GM23338 (cell line): ENCODE results near the gene HACD2. TPM values are rescaled to one million over a fixed set of nuclear protein-coding genes. Genes with fewer than 3 reads are reported as not detected.

Experiments used
- ATAC-seq: fragments of 200-7000 bp; cut with Tn5 transposase; 3 replicates; pipeline ENCODE4 v1.9.1; 2020
- DNase-seq: peaks from one replicate; pipeline ENCODE4 v3.0.0-alpha.2; 2015; ENCODE audit warnings: low spot score
- H2AFZ ChIP-seq: fragments of 200-600 bp; sonication (generic); 2 replicates; pipeline ENCODE4 v1.8.0; 2016; ENCODE audit warnings: antibody characterized with exemption, mild to moderate bottlenecking, moderate library complexity
- H3F3A ChIP-seq: fragments of 200-600 bp; sonication (generic); replicated peaks from 2 replicates; pipeline ENCODE4 v1.8.0; 2017; ENCODE audit warnings: antibody characterized with exemption, mixed run types, low read depth
- H3K27ac ChIP-seq: fragments of 200-600 bp; sonication (generic); 2 replicates; pipeline ENCODE4 v1.6.1; 2016; ENCODE audit warnings: low read depth
- H3K27me3 ChIP-seq: fragments of 200-600 bp; sonication (generic); 2 replicates; pipeline ENCODE4 v1.8.0; 2016; ENCODE audit warnings: mild to moderate bottlenecking, mixed run types, moderate library complexity; ENCODE audit not compliant: insufficient read depth
- H3K36me3 ChIP-seq: fragments of 200-600 bp; sonication (generic); 2 replicates; pipeline ENCODE4 v1.8.0; 2016; ENCODE audit warnings: mild to moderate bottlenecking; ENCODE audit not compliant: insufficient read depth
- H3K4me1 ChIP-seq: fragments of 200-600 bp; sonication (generic); 2 replicates; pipeline ENCODE4 v1.8.0; 2016; ENCODE audit warnings: mild to moderate bottlenecking, moderate library complexity; ENCODE audit not compliant: insufficient read depth
- H3K4me2 ChIP-seq: fragments of 200-600 bp; sonication (generic); 2 replicates; pipeline ENCODE4 v1.7.1; 2017; ENCODE audit warnings: mixed run types
- H3K4me3 ChIP-seq: fragments of 200-600 bp; sonication (generic); 2 replicates; pipeline ENCODE4 v1.6.1; 2016; ENCODE audit warnings: mixed run types
- H3K79me2 ChIP-seq: fragments of 200-600 bp; sonication (generic); replicated peaks from 2 replicates; pipeline ENCODE4 v1.8.0; 2017; ENCODE audit warnings: mild to moderate bottlenecking; ENCODE audit not compliant: insufficient read depth
- H3K9me2 ChIP-seq: fragments of 200-600 bp; sonication (generic); 2 replicates; pipeline ENCODE4 v1.8.0; 2017; ENCODE audit not compliant: insufficient read depth
- H4K20me1 ChIP-seq: fragments of 200-600 bp; sonication (generic); replicated peaks from 2 replicates; pipeline ENCODE4 v1.8.0; 2017; ENCODE audit warnings: mild to moderate bottlenecking; ENCODE audit not compliant: insufficient read depth
- H3K27ac Mint-ChIP-seq: 2 replicates; pipeline ENCODE4 v1.8.0; 2020; ENCODE audit warnings: inconsistent platforms, mild to moderate bottlenecking, moderate library complexity, mixed read lengths
- H3K27me3 Mint-ChIP-seq: 3 replicates; pipeline ENCODE4 v1.8.0; 2022; ENCODE audit warnings: low read depth, mild to moderate bottlenecking, moderate library complexity, mixed read lengths, inconsistent platforms; ENCODE audit not compliant: insufficient read depth, poor library complexity
- H3K36me3 Mint-ChIP-seq: 3 replicates; pipeline ENCODE4 v1.8.0; 2021; ENCODE audit warnings: low read depth, mild to moderate bottlenecking, inconsistent platforms, moderate library complexity, mixed read lengths
- H3K4me1 Mint-ChIP-seq: 3 replicates; pipeline ENCODE4 v1.8.0; 2020; ENCODE audit warnings: mild to moderate bottlenecking, inconsistent platforms, mixed read lengths
- H3K4me3 Mint-ChIP-seq: 3 replicates; pipeline ENCODE4 v1.8.0; 2021; ENCODE audit warnings: moderate library complexity, mild to moderate bottlenecking, inconsistent platforms, mixed read lengths
- H3K9me3 Mint-ChIP-seq: 3 replicates; pipeline ENCODE4 v1.8.0; 2020; ENCODE audit warnings: moderate library complexity, mild to moderate bottlenecking, inconsistent platforms, mixed read lengths
- CREB1 ChIP-seq: fragments of 250-450 bp; sonication (Bioruptor Pico); IDR thresholded peaks from 2 replicates; pipeline ENCODE4 v1.5.0; 2020; ENCODE audit warnings: low read depth, mild to moderate bottlenecking, moderate library complexity
- POLR2AphosphoS5 ChIP-seq: IDR thresholded peaks from 2 replicates; pipeline ENCODE4 v1.6.1; 2016; ENCODE audit warnings: antibody characterized with exemption, low read depth
- ZNF114 ChIP-seq: fragments of 250-450 bp; sonication (Bioruptor Pico); IDR thresholded peaks from 2 replicates; pipeline ENCODE4 v1.5.0; 2020; ENCODE audit warnings: mild to moderate bottlenecking, moderate library complexity
- long read RNA-seq: library from polyadenylated mRNA; unstranded; transcript quantifications from one replicate; pipeline ENCODE4 v2.0.0, GENCODE V29; 2020; ENCODE audit not compliant: unreplicated experiment
- polyA plus RNA-seq: library from polyadenylated mRNA; unstranded; fragments of >200 nt; fragmentation: Nextera tagmentation; extraction: Ambion mirVana; gene quantifications from 2 replicates; pipeline ENCODE4 v1.2.1, GENCODE V29; 2016
- total RNA-seq: library from RNA; depleted of rRNA; stranded (reverse); fragments of >200 nt; shearing (Covaris generic); gene quantifications from 2 replicates; pipeline ENCODE4 v1.2.3, GENCODE V29; 2014; rRNA removed
- TF ChIP-seq, protein P1 (sequence below): fragments of 250-450 bp; sonication (Bioruptor Pico); IDR thresholded peaks from 2 replicates; pipeline ENCODE4 v1.5.0; 2020; ENCODE audit warnings: mild to moderate bottlenecking, moderate library complexity
- TF ChIP-seq, protein P2 (sequence below): IDR thresholded peaks from 2 replicates; pipeline ENCODE4 v1.6.1; 2016; ENCODE audit warnings: antibody characterized with exemption

HACD2 gene, protein sequence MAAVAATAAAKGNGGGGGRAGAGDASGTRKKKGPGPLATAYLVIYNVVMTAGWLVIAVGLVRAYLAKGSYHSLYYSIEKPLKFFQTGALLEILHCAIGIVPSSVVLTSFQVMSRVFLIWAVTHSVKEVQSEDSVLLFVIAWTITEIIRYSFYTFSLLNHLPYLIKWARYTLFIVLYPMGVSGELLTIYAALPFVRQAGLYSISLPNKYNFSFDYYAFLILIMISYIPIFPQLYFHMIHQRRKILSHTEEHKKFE
- total RNA-seq = 29.9 and 31.5 TPM in 2 replicates
- 12.5 and 13.4 TPM in 2 replicates for polyA plus RNA-seq
- long read RNA-seq = 0 reads

DNA sequence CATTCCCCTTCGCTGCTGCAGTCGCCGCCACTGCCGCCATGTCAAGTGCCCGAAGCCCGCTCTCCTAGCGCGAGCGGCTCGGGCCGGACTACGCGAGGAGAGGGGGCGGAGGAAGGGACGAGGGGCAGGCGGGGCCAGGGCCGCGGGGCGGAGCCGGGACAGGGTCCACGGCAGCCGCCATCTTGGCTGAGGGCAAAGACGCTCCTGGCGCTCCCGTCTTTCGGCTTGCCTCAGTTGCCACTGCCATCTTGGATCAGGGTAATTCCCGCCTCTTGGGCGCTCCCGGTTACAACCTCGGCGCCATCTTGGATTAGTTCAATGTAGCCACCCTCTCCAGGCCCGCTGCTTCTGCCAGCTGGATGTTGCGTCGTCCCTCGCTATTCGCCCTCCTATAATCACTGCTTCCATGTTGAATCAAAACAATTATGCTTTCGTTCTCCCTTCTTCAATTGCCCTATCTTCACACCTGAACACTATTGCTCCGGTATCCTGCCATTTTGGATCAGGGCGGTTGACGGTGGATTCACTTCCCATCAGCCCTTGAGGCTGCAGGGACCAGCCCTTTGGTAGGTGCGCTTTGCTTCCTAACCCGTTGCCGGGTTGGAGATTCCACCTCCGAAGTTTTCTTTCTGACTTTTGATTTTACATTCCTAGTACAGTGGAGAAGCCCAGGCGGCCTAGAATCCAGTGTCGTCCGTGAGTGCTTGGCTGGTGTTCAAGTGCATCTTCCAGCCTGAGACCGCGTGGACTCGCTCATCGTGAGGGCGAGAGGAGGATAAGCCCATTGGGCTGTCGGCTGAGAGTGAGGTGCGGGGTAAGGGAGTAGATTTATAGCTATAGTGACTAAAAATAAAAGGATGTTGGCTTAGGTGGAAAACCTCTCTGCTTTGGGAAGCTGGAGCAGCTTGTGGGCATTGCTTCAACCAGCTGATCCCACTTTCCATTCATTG is at the start of gene HACD2:
Gene HACD2 (minus strand): TSS at position 66 of the 950 bp plus-strand sequence. CDS start 26 bp downstream, at position 40.
- peaks cover 16% of the 10 kb centered on the region; the same call in 2 of the 3 replicates for H3K4me1 Mint-ChIP-seq
- Histone ChIP-seq H3K4me3 (peak within 1 kb of the TSS; percentile 87), H3K36me3 (peaks cover 21% of the 10 kb centered on the region), H3K27me3 (no peaks in the 10 kb centered on the region), H2AFZ (peak within 1 kb of the TSS; percentile 97), H3K27ac (peak within 1 kb of the TSS; percentile 100), H3K4me1 (peaks cover 23% of the 10 kb centered on the region), H4K20me1 (no peaks in the 10 kb centered on the region; the same call in 1 of the 2 replicates), H3K4me2 (peak within 1 kb of the TSS; percentile 89), H3K79me2 (peaks cover 36% of the 10 kb centered on the region), H3F3A (0 out of 2 replicates have a peak, but pooled peaks cover 5% of the 10 kb centered on the region), H3K9me2 (no peaks in the 10 kb centered on the region)
- peaks cover 32% of the 10 kb centered on the region for H3K9me3 Mint-ChIP-seq
- ATAC-seq (peak; percentile 92), DNase-seq (peak; percentile 99)
- no peak within 1 kb of the TSS; the same call in 2 of the 3 replicates for H3K4me3 Mint-ChIP-seq
- H3K27me3 Mint-ChIP-seq = peaks cover 4% of the 10 kb centered on the region
- peak within 1 kb of the TSS; percentile 71; the same call in 1 of the 2 replicates for H3K27ac Mint-ChIP-seq
- TF ChIP-seq POLR2AphosphoS5 (peak; percentile 95), CREB1 (CRISPR knock-in tag) (peak; percentile 8; the same call in 1 of the 2 replicates), ZNF114 (peak; percentile 93; the same call in 1 of the 2 replicates)
- TF ChIP-seq, protein P1, sequence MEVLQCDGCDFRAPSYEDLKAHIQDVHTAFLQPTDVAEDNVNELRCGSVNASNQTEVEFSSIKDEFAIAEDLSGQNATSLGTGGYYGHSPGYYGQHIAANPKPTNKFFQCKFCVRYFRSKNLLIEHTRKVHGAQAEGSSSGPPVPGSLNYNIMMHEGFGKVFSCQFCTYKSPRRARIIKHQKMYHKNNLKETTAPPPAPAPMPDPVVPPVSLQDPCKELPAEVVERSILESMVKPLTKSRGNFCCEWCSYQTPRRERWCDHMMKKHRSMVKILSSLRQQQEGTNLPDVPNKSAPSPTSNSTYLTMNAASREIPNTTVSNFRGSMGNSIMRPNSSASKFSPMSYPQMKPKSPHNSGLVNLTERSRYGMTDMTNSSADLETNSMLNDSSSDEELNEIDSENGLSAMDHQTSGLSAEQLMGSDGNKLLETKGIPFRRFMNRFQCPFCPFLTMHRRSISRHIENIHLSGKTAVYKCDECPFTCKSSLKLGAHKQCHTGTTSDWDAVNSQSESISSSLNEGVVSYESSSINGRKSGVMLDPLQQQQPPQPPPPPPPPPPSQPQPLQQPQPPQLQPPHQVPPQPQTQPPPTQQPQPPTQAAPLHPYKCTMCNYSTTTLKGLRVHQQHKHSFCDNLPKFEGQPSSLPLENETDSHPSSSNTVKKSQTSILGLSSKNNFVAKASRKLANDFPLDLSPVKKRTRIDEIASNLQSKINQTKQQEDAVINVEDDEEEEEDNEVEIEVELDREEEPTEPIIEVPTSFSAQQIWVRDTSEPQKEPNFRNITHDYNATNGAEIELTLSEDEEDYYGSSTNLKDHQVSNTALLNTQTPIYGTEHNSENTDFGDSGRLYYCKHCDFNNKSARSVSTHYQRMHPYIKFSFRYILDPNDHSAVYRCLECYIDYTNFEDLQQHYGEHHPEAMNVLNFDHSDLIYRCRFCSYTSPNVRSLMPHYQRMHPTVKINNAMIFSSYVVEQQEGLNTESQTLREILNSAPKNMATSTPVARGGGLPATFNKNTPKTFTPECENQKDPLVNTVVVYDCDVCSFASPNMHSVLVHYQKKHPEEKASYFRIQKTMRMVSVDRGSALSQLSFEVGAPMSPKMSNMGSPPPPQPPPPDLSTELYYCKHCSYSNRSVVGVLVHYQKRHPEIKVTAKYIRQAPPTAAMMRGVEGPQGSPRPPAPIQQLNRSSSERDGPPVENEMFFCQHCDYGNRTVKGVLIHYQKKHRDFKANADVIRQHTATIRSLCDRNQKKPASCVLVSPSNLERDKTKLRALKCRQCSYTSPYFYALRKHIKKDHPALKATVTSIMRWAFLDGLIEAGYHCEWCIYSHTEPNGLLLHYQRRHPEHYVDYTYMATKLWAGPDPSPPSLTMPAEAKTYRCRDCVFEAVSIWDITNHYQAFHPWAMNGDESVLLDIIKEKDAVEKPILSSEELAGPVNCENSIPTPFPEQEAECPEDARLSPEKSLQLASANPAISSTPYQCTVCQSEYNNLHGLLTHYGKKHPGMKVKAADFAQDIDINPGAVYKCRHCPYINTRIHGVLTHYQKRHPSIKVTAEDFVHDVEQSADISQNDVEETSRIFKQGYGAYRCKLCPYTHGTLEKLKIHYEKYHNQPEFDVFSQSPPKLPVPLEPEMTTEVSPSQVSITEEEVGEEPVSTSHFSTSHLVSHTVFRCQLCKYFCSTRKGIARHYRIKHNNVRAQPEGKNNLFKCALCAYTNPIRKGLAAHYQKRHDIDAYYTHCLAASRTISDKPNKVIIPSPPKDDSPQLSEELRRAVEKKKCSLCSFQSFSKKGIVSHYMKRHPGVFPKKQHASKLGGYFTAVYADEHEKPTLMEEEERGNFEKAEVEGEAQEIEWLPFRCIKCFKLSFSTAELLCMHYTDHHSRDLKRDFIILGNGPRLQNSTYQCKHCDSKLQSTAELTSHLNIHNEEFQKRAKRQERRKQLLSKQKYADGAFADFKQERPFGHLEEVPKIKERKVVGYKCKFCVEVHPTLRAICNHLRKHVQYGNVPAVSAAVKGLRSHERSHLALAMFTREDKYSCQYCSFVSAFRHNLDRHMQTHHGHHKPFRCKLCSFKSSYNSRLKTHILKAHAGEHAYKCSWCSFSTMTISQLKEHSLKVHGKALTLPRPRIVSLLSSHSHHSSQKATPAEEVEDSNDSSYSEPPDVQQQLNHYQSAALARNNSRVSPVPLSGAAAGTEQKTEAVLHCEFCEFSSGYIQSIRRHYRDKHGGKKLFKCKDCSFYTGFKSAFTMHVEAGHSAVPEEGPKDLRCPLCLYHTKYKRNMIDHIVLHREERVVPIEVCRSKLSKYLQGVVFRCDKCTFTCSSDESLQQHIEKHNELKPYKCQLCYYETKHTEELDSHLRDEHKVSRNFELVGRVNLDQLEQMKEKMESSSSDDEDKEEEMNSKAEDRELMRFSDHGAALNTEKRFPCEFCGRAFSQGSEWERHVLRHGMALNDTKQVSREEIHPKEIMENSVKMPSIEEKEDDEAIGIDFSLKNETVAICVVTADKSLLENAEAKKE (CRISPR knock-in tag) = no peak
- TF ChIP-seq, protein P2, sequence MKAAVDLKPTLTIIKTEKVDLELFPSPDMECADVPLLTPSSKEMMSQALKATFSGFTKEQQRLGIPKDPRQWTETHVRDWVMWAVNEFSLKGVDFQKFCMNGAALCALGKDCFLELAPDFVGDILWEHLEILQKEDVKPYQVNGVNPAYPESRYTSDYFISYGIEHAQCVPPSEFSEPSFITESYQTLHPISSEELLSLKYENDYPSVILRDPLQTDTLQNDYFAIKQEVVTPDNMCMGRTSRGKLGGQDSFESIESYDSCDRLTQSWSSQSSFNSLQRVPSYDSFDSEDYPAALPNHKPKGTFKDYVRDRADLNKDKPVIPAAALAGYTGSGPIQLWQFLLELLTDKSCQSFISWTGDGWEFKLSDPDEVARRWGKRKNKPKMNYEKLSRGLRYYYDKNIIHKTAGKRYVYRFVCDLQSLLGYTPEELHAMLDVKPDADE = peak; percentile 92
- H3K36me3 Mint-ChIP-seq = peaks cover 50% of the 10 kb centered on the region
